ENCODE measurements around the gene SNRNP40.

DNA sequence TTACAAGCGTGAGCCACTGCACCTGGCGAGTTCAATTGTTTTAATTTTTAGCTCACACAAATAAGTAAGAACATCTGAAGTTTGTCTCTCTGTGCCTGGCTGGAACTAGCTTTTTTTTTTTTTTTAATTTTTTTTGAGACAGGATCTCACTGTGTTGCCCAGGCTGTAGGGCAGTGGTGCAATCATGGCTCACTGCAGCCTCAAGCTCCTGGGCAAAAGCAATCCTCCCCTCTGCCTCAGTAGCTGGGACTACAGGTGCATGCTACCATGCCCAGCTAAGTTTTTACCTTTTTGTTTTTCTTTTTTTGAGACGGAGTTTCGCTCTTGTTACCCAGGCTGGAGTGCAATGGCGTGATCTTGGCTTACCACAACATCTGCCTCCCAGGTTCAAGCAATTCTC lies 64.8 kb downstream of the SNRNP40 start:
- TF ChIP-seq, protein P1, sequence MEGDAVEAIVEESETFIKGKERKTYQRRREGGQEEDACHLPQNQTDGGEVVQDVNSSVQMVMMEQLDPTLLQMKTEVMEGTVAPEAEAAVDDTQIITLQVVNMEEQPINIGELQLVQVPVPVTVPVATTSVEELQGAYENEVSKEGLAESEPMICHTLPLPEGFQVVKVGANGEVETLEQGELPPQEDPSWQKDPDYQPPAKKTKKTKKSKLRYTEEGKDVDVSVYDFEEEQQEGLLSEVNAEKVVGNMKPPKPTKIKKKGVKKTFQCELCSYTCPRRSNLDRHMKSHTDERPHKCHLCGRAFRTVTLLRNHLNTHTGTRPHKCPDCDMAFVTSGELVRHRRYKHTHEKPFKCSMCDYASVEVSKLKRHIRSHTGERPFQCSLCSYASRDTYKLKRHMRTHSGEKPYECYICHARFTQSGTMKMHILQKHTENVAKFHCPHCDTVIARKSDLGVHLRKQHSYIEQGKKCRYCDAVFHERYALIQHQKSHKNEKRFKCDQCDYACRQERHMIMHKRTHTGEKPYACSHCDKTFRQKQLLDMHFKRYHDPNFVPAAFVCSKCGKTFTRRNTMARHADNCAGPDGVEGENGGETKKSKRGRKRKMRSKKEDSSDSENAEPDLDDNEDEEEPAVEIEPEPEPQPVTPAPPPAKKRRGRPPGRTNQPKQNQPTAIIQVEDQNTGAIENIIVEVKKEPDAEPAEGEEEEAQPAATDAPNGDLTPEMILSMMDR (conservative IDR thresholded peaks at IDR 0.05; ENCODE audit: low read length), result no peak
- TF ChIP-seq EZH2phosphoT487 (IDR thresholded peaks at IDR 0.05; ENCODE audit: borderline replicate concordance, low read depth, low read length), result no peak

Measured in OCI-LY7 (cell line).